Parathyroid adenoma (tissue), 2 donors: ENCODE data around the gene CTTNBP2.

Experiments used
- H2AFZ ChIP-seq: fragments of 300-600 bp; sonication (generic); one replicate; pipeline ENCODE4 v1.7.0; 2017; ENCODE audit warnings: antibody characterized with exemption, mild to moderate bottlenecking
- H3K27ac ChIP-seq: fragments of 300-600 bp; sonication (generic); one replicate; pipeline ENCODE4 v1.7.0; 2017
- H3K27me3 ChIP-seq: fragments of 300-600 bp; sonication (generic); one replicate; pipeline ENCODE4 v1.7.0; 2017; ENCODE audit warnings: low read length; ENCODE audit not compliant: control insufficient read depth, insufficient read depth
- H3K36me3 ChIP-seq: fragments of 300-600 bp; sonication (generic); one replicate; pipeline ENCODE4 v1.7.0; 2017; ENCODE audit warnings: low read length; ENCODE audit not compliant: control insufficient read depth, insufficient read depth
- H3K4me1 ChIP-seq: fragments of 300-600 bp; sonication (generic); one replicate; pipeline ENCODE4 v1.7.0; 2017; ENCODE audit warnings: control low read depth
- H3K4me2 ChIP-seq: fragments of 300-600 bp; sonication (generic); one replicate; pipeline ENCODE4 v1.7.0; 2017; ENCODE audit warnings: low read length
- H3K4me3 ChIP-seq: fragments of 300-600 bp; sonication (generic); one replicate; pipeline ENCODE4 v1.7.0; 2017; ENCODE audit warnings: low read depth, low read length
- H3K79me2 ChIP-seq: fragments of 300-600 bp; sonication (generic); one replicate; pipeline ENCODE4 v1.7.0; 2017; ENCODE audit warnings: control low read depth
- H3K9ac ChIP-seq: fragments of 300-600 bp; sonication (generic); one replicate; pipeline ENCODE4 v1.7.0; 2017; ENCODE audit warnings: mild to moderate bottlenecking
- H3K9me3 ChIP-seq: fragments of 300-600 bp; sonication (generic); one replicate; pipeline ENCODE4 v1.7.0; 2017; ENCODE audit warnings: low read length; ENCODE audit not compliant: control insufficient read depth
- TF ChIP-seq, protein P1 (sequence below): fragments of 300-600 bp; sonication (generic); IDR thresholded peaks from one replicate; pipeline ENCODE4 v1.7.0; 2017; ENCODE audit warnings: antibody characterized with exemption, mild to moderate bottlenecking
- donor health status: primary hyperparathyroidism.

CTTNBP2 gene

DNA sequence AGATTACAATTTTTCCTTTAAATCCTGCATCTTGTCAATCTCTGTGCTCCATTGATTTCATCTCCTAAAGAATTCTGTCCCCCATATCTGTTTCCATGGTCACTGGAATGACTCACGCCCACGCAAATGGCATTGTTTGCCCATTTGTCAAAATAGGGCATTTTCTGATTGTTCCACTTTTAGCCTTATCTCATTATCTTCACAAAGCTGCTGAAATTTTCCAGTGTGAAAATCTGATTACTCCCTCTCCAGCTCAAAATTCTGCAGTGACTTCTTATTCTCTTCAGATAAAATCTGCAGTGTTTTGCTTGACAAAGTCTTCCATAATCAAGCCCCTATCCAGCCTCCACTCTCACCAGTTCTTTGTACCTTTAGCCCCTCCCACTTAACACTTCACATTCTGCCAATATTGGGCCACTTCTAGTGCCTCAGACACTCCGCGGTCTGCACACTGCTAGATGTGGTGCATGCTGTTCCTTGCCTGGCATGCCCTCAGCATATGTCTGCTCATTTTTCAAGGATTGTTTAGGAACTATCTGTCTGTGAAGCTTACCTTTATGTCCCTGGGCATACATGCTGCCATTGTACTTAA is 33.9 kb upstream of the CTTNBP2 start:
- Histone ChIP-seq H3K79me2 (no peaks in the 10 kb centered on the region), H2AFZ (no peak overlapping the region), H3K36me3 (peaks cover 4% of the 10 kb centered on the region), H3K4me2 (peak overlapping the region; percentile 53), H3K27ac (peak overlapping the region; percentile 57), H3K9ac (no peak overlapping the region), H3K4me1 (peaks cover 14% of the 10 kb centered on the region), H3K27me3 (no peaks in the 10 kb centered on the region), H3K4me3 (no peak overlapping the region), H3K9me3 (no peaks in the 10 kb centered on the region)
- TF ChIP-seq, protein P1, sequence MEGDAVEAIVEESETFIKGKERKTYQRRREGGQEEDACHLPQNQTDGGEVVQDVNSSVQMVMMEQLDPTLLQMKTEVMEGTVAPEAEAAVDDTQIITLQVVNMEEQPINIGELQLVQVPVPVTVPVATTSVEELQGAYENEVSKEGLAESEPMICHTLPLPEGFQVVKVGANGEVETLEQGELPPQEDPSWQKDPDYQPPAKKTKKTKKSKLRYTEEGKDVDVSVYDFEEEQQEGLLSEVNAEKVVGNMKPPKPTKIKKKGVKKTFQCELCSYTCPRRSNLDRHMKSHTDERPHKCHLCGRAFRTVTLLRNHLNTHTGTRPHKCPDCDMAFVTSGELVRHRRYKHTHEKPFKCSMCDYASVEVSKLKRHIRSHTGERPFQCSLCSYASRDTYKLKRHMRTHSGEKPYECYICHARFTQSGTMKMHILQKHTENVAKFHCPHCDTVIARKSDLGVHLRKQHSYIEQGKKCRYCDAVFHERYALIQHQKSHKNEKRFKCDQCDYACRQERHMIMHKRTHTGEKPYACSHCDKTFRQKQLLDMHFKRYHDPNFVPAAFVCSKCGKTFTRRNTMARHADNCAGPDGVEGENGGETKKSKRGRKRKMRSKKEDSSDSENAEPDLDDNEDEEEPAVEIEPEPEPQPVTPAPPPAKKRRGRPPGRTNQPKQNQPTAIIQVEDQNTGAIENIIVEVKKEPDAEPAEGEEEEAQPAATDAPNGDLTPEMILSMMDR = no peak

DNA sequence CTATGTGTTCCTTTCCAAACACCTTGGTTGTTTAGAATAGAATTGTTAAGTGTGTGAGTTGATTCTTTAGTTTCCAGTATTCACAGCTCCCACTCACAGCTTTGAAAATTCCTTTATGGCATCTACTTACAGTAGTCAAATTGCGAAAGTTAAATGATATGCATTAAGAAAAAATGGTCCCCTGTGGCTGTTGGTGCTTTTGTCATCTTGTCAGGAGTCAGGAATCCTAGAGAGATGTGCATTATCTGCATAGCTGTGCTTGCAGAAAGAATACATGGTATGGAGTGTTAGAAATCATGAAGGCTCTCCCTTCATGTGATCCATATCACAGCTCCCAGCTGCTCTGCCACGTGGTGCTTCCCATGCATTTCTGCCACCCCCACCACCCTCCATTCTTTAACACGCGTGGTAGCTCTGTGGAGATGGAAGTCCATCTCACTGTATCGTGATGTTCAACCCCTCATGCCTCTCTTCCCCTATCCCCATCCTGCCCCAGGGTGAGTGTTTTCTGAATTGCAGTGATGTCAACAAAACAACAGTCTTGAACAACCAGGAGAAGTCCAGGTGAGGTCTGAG is 29.2 kb upstream of the CTTNBP2 start:
- Histone ChIP-seq H3K79me2 (no peaks in the 10 kb centered on the region), H3K4me3 (no peak overlapping the region), H3K9ac (no peak overlapping the region), H3K27me3 (no peaks in the 10 kb centered on the region), H2AFZ (no peak overlapping the region), H3K9me3 (no peaks in the 10 kb centered on the region), H3K4me1 (peaks cover 20% of the 10 kb centered on the region), H3K4me2 (no peak overlapping the region), H3K36me3 (peaks cover 4% of the 10 kb centered on the region), H3K27ac (no peak overlapping the region)
- TF ChIP-seq, protein P1 = no peak

DNA sequence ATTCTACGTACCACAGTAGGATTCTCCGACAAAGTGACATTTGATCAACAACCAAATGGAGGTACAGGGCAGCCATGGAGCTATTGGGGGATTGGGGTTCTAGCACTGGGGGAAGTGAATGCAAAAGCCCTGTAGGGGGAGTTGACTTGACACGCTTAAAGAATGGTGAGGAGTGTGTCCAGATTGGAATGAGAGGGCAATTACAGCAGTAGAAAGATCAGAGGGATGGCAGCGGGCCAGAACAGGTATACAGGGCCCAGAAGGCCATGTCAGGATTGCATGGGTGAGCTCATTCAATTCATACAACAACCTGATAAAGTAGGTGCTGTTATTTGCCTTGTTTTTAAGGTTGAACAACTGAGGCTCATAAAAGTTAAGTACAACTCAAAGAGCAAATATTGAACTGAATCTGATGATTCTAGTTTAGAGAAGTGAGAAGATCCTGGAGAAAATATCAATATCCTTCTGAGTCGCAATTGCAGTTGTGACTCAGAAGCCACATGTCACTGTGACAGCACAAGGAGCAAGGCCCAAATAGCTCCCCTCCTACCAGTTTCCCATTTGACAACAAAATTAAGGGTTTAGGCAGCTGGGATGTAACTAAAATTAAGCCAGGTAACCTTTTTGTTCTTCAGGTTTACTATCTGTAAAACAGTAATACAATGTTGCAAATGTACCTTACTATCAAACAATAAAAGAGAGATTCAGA is 28.0 kb upstream of the CTTNBP2 start:
- TF ChIP-seq, protein P1 = no peak
- H3K36me3 ChIP-seq = no peaks in the 10 kb centered on the region
- peak overlapping the region; percentile 27 for H2AFZ ChIP-seq

DNA sequence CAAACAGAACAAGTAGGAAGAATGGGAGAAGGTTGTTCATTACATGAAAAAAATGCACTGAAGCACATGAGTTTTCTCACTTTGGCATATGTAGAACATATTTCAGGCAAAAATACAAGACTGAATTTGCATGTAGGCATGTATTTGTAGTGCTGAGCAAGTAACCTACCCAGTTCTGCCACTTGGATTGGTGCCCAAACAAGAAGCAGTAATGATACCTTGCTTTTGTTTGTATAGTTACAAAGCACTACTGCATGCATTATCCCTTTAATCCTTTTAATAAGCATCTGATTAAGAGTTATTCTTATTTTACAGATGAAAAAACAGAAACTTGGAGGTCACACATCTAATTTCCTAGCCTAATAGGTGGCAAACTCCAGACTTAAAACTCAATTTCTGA is 23.1 kb upstream of the CTTNBP2 start:
- H3K36me3 ChIP-seq = no peaks in the 10 kb centered on the region
- H2AFZ ChIP-seq = no peak overlapping the region
- no peaks in the 10 kb centered on the region for H3K79me2 ChIP-seq
- H3K4me3 ChIP-seq = no peak overlapping the region
- H3K9ac ChIP-seq = no peak overlapping the region
- no peak overlapping the region for H3K4me2 ChIP-seq
- H3K27ac ChIP-seq = no peak overlapping the region
- no peaks in the 10 kb centered on the region for H3K27me3 ChIP-seq
- peaks cover 18% of the 10 kb centered on the region for H3K4me1 ChIP-seq
- TF ChIP-seq, protein P1 = no peak
- no peaks in the 10 kb centered on the region for H3K9me3 ChIP-seq

More for the DNA sequence above, 28.0 kb upstream of the CTTNBP2 start:
- Histone ChIP-seq H3K27ac (no peak overlapping the region), H3K4me2 (no peak overlapping the region), H3K9ac (no peak overlapping the region), H3K4me3 (no peak overlapping the region), H3K4me1 (peaks cover 13% of the 10 kb centered on the region), H3K27me3 (no peaks in the 10 kb centered on the region), H3K9me3 (no peaks in the 10 kb centered on the region), H3K79me2 (no peaks in the 10 kb centered on the region)
